Keratinocyte (primary cell): Measurements from ENCODE around the gene FRMD3.

ENCODE experiments used
- CTCF ChIP-seq, 3 experiments: IDR thresholded peaks in 1 of 3; conservative IDR thresholded peaks in 1 of 3; optimal IDR thresholded peaks in 1 of 3; 2 replicates in 2 of 3; 3 replicates in 1 of 3; pipeline versions ENCODE3 to v1.5.1; 2011; ENCODE audit warnings: low read length in 3 of 3, mild to moderate bottlenecking in 3 of 3, moderate library complexity in 2 of 3, control low read depth in 1 of 3, inconsistent platforms in 1 of 3; ENCODE audit not compliant: insufficient read depth in 2 of 3; ENCODE audit errors: extremely low read depth in 1 of 3
- EZH2 ChIP-seq: IDR thresholded peaks from one replicate; pipeline ENCODE4 v1.6.1; 2012; ENCODE audit warnings: inconsistent platforms, mild to moderate bottlenecking, low read length, moderate library complexity

- TF ChIP-seq CTCF (optimal IDR thresholded peaks at IDR 0.05 in 1 of 3, IDR thresholded peaks at IDR 0.05 in 1 of 3, conservative IDR thresholded peaks at IDR 0.05 in 1 of 3; ENCODE audit: extremely low read depth in 1 of 3, insufficient read depth in 2 of 3, low read length in 3 of 3) (no peak), EZH2 (no peak)
These were observed 89.6 kb downstream of the FRMD3 start for GRCh38 chr9:83448626-83449025.
